NCI-H2081 treated with DMSO at 0.1 percent for 48 hours (cell line): ENCODE measurements around the gene VMP1.
"Not testable (repeated sequence)": the region's sequence is repeated elsewhere in the genome, so short reads cannot be mapped to it uniquely, and the experiment has no call there.

ENCODE experiments used
- DNase-seq: peaks from one replicate; lab custom pipeline; 2025; lab: John Stamatoyannopoulos, UW

The VMP1 gene

DNA sequence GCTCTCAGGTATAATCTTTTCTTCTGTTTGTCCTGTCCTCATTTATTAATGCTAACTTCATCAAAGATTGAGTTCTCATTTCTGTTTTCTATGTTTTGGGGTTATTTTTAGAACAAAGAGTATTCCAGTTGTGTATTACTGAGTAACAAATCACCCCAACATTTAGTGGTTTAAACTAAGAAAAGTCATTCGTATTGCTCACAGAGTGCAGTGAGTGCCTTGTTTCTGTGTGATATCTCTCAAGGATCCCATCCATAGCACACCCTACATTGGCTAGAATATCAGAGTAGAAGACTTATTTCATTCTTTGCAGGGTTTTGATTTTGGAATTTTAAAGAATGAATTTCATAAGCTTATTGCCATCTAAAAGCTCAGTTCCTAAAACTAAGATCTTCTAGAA, 72.1 kb downstream of the VMP1 start:
- no peak for DNase-seq

DNA sequence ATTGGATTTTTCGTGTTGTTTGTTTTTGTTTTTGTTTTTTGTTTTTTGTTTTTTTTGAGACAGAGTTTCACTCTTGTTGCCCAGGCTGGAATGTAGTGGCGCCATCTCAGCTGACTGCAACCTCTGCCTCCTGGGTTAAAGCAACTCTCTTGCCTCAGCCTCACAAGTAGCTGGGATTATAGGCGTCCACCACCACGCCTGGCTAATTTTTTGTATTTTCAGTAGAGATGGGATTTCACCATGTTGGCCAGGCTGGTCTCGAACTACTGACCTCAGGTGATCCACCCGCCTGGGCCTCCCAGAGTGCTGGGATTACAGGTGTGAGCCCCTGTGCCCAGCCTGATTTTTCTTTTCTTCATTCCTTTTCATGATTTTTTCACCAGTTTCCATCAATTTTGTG, 73.1 kb downstream of the VMP1 start:
- not testable (repeated sequence) for DNase-seq

DNA sequence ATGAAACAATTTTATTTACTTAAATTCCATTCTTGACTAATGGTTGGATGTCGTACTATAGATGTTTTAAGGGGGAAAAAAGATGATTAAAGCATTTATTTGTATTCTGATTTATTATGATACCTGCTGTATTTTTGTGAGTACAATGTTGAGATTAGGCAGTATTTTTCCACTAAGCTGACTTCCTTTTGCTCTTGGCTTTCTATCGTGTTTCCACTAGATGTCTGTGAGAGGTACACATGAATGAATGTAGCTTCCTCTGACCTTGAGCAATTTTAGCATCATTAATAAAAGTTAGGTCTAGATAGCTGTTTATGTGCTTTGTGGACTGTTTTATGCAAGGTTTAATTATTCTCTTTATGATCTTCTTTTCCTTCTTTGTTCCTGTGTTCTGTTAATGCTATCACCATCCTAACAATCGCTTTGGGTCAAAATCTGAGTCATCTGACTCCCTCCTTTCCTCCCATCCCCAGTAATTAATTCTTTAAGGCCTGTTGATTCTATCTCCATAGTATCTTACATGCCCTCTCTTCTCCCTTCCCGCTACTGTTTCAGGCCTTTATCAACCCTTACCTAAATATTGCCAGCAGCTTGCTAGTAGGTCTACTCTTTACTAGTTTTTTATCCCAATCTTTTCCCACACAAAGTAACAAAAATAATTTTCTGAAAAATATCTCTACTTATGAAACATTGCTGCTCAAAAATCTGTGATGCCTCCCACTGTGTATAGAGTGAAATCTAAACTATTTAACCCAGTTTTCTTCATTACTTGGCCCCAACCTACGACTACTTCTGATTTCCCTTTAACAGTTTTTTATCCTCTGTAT, 76.0 kb downstream of the VMP1 start:
- no peak for DNase-seq

DNA sequence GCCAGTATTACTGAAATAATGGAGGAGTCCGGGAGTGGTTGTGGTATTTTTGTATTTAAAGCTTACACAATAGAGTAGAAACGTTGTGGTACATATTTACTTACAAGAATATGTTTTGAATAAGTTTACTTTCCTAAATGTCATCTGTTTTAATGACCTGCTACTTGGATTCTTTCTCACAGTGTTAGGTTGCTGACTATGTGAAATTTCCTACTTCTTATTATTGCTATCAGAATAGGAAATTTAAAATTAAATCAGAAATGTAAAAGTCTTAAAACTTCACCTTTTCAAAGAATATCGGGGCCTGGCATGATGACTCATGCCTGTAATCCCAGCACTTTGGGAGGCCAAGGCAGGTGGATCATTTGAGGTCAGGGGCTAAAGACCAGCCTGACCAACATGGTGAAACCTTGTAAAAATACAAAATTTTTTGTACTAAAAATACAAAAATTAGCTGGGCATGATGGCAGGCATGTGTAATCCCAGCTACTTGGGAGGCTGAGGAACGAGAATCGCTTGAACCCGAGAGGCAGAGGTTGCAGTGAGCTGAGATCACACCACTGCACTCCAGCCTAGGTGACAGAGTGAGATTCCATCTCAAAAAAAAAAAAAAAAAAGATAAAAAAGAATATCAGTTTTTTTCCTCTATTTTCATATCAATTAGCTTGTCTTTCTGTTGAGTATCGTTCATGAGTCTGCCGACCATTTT, 77.8 kb downstream of the VMP1 start:
- no peak for DNase-seq

DNA sequence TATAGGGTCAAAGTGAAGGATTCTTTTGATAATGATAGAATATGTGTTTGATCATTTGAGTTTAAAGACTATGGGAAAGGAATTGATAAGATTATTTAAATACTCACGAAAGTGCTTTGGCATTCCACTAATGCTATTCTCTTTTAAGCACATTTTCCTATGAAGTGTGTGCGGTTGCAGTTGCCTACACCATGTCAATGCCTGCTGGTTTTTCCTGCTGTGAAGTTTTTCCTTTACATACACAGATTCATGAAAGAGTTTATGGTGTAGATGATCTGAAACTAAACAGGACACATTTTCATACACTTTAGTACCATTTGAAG, 78.7 kb downstream of the VMP1 start:
- no peak for DNase-seq

DNA sequence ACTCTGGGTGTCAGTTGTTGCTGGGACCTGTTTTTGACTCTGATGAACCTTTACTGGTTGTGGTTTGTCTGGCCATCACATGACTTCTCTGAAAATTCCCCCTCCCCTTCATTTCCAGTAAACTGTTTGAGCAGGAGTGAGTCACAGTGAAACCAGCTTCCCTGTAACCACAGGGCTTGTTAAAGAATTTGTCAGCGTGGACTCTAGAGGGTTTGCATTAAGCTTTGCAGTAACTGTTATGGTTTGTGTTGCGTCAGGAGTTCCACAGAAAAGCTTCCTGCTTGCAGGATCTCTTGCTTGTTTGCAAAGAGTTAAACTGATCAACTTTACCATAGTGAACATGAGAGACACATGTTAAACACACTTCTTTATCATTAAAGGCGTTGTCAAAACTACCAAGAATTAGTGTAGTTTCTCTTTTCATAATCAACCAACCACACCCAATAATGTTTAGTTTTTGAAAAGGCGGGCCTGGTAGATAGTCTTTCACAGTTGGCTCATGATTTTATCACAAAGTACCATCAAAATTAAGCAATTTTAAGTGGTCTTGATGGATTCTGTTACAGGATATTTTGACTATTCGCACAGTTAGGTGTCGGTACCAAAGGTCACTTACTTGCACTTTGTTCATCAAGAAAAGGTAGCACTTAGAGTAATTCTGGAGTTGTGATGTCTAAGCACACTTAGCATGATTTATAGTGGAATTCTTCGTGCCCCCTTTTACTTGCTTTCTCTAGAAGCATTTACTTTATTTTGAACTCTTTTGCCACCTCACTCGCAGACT, 79.3 kb downstream of the VMP1 start:
- no peak for DNase-seq

DNA sequence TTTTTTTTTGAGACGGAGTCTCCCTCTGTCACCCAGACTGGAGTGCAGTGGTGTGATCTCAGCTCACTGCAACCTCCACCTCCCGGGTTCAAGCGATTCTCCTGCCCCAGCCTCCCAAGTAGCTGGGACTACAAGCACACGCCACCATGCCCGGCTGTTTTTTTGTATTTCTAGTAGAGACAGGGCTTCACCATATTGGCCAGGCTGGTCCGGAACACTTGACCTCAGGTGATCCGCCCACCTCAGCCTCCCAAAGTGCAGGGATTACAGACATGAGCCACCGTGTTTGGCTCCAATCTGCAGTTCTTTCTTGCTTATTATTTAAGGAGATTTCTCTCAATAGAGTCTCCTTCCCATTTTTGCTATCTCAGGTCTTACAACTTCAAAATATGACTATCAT, 82.4 kb downstream of the VMP1 start:
- not testable (repeated sequence) for DNase-seq

DNA sequence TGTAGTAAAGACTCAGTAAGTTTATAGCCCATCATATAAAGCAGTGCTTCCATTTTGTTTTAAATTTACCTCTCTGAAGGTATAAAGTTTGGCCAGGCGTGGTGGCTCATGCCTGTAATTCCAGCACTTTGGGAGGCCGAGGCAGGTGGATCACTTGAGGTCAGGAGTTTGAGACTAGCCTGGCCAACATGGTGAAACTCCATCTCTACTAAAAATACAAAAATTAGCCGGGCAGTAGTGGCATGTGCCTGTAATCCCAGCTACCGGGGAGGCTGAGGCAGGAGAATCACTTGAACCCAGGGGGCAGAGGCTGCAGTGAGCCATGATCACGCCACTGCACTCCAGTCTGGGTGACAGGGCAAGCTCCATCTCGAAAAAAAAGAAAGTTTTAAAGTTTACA, 83.0 kb downstream of the VMP1 start:
- not testable (repeated sequence) for DNase-seq

DNA sequence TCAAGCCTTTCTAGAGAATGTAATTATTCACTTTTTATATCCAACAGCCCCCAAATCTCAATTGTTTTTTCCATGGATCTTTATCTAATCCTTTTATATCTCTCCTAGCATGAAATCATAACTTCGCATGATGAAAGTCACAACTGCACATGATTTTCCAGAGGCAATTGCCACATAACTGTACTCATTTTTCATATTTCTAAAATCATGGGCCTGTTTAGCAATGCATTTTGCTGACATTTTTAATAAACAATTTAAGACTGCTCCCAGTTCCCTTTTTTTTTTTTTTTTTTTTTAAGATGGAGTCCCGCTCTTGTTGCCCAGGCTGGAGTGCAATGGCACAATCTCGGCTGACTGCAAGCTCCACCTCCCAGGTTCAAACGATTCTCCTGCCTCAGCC, 83.5 kb downstream of the VMP1 start:
- DNase-seq, result no peak

DNA sequence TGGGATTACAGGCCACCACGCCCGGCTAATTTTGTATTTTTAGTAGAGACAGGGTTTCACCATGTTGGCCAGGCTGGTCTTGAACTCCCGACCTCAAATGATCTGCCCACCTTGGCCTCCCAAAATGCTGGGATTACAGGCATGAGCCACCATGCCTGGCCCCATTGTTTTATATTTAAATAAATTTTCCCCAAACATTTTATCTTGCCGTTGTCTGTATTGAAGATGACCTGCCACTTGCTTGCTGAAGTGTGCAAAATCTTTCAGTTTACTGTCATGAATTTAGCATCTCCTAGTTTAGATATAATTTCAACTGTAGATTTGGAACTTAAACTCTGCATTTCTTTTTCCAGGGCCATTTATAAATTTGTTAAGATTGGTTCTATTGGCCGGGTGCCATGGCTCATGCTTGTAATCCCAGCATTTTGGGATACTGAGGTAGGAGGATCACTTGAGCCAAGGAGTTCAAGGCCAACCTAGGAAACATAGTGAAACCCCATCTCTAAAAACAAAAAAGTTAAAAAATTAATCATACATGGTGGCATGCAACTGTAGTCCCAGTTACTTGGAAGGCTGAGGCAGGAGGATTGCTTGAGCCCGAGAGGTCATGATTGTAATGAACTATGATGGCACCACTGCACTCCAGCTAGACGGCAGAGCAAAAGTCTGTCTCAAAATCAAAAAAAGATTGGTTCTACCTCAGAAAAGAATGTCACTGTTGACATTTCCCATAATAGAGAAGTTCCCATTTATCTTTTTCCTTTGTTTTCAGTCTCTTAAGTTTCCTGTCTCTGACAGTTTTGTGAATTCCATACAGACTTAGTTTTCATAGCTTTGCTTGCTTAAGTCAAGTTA, 84.4 kb downstream of the VMP1 start:
- no peak for DNase-seq

DNA sequence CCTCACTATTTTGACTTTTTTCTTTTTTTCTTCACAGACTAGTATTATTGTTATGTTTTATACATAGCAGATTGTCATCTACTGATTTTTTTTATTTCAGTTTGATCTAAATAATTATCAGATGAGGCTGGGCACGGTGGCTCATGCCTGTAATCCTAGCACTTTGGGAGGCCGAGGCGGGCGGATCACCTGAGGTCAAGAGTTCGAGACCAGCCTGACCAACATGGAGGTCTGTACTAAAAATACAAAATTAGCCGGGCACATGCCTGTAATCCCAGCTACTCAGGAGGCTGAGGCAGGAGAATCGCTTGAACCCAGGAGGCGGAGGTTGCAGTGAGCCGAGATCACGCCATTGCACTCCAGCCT, 85.0 kb downstream of the VMP1 start:
- DNase-seq, result not testable (repeated sequence)

DNA sequence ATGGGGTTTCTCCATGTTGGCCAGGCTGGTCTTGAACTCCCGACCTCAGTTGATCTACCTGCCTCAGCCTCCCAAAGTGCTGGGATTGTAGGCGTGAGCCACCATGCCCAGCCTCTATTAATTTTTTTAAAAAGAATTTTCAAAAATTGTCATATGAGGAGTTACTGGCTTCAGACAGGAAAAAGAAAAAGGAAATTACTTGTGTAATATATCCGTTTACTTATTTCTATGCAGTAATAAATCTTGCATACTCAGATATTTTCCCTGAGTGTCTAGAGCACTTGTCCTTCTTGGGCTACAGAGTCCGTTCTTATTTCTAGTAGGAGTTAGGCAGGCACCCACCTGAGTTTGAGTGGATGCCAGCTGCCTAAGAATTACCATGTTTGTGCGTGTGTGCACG, 85.8 kb downstream of the VMP1 start:
- no peak for DNase-seq

DNA sequence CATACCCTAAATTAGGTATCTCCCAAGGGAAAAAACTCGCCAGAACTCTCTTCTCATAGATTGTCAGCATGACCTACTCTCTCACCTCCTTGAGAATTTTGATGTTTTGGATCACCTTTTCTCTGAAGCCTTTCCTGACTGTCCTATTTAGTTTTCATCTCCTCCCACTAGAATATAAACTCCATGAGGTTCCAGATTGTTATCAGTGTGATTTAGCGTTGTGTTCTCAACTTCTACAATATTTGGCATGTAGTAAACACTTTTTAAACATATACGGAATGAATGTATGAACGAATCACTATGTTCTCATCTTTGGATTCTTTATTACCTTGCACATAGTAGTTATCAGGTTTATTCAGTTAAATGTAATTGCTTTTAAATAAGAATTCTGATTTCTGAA, 88.7 kb downstream of the VMP1 start:
- no peak for DNase-seq

DNA sequence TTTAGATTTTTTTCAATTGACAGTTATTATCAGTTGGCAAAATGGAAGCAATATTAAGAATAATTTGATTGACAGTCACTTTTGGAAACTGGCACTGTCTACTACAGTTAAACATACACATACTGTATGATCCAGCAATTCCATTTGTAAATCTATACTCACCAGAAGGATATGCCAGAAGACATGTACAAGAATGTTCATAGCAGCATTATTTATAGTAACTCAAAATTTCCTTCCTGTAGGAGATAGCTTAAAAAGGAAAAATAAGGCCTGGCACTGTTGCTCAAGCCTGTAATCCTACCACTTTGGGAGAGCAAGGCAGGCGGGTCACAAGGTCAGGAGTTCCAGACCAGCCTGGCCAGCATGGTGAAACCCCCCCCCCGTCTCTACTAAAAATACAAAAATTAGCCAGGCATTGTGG, 89.3 kb downstream of the VMP1 start:
- DNase-seq, result no peak

DNA sequence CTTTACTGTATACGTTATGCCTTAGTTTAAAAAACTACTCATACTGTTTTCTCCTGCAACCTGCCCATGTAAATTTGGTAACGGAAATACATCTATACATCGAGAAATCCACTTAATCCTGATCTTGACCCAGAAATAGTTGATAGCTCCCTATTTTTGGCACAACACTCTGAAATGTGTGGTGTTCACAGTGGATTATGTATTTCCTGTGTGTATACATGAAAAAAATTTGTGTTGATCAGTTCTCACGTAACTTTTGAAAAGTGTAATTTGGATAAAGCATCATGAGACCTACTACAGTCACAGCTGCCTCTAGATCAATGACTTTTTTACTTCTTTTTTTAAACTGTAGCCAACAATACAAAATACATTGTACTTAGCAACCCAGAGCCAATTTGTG, 90.7 kb downstream of the VMP1 start:
- DNase-seq, result no peak

DNA sequence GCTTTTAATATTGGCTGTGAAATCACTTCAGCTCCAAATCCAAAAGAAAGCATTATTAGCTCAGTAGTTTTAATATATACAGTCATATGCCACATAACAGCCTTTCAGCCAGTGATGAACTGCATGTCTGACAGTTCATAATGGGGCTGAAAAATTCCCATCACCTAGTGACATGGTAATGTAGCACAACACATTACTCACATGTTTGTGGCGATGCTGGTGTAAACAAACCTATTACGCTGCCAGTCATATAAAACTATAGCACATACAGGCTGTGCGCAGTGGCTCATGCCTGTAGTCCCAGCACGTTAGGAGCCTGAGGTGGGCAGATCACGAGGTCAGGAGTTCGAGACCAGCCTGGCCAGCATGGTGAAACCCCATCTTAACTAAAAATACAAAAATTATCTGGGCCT, 93.1 kb downstream of the VMP1 start:
- DNase-seq, result no peak

DNA sequence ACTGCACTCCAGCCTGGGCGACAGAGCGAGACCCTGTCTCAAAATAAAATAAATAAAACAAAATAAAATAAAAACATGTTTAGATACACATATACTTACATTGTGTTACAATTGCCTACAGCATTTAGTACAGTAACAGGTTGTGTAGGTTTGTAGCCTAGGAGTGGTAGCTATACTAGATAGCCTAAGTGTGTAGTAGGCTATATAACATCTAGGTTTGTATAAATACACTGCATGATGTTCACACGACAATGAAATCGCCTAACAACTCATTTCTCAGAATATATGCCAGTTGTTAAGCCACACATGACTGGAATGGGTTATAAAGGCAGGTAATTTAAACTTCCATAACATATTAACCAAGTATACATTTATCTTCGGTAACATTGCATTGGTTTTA, 94.7 kb downstream of the VMP1 start:
- DNase-seq, result no peak

DNA sequence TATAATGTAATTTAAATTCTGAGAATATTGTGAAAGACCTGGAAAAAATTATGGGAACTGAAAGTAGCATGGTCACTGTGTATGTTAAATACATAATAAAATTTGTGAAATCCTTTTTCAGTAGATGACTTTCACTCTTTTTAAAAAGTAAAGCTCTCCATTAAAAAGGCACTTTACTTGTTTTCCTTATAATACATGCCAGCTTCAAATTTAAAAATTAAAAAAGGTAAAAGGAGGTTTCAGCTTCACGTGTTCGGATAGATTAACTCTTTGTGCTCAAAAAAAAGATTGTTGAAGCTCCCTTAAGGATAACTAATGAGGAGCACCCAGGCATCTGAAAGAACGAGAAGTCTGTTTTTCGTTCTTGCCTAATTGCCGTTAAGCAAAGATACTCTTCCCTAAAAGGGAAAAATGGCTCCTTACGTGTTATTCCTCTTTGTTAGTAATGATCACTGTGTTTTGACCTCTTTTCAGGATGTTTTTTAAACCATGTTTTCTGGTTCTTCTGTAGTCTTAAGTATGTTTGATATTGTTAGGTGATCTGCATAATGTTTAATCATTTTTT, 97.5 kb downstream of the VMP1 start:
- no peak for DNase-seq

DNA sequence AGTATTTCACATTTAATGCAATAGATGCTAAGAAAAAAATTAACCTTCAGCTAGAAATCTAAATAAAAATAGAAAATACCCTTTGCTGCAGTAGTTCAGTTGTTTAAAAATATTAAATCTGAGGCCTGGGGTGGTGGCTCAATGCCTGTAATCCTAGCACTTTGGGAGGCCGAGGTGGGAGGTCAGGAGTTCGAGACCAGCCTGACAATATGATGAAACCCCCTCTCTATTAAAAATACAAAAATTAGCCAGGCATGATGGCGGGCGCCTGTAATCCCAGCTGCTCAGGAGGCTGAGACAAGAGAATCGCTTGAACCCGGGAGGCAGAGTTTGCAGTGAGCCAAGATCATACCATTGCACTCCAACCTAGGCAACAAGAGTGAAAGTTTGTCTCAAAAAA, 98.9 kb downstream of the VMP1 start:
- not testable (repeated sequence) for DNase-seq

DNA sequence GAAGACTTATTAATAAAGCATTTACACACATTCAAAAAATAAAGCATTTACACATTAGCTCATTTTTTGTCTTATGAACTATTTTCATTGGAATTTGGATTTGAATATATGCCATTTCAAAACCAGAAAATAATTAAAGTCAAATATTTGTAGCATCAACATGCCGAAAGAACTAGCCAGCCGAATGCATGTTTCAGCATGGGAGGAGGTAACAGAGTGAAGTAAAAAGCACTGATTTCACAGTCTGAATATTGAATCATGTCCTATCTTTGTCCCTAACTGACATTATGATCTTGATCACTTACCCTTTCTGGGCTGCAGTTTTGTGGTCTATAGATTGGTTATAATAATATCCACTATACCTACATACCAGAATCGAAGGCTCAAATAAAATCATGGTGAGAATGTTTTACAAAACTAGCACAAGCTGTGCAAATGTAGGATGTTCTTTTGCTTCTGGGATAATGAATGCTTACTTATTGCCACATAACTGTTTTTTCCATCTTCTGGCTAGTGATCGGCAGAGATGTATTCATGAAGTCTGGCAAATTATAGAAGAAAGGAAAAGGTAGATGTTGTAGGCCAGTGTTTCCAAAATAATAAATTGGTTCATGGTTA, 100.5 kb downstream of the VMP1 start:
- no peak for DNase-seq

DNA sequence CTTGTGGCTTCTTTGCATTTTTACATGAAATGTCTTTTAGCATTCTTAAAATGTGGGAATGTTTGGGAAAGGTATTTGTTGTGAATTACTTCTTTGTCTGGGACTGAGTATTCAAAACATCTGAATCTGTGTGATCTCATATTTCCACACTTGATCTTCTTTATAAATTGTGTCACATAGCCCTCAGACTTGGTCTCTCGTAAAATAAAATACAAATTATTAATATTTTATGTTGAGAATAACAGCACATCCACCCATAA, 103.4 kb downstream of the VMP1 start:
- DNase-seq, result no peak

DNA sequence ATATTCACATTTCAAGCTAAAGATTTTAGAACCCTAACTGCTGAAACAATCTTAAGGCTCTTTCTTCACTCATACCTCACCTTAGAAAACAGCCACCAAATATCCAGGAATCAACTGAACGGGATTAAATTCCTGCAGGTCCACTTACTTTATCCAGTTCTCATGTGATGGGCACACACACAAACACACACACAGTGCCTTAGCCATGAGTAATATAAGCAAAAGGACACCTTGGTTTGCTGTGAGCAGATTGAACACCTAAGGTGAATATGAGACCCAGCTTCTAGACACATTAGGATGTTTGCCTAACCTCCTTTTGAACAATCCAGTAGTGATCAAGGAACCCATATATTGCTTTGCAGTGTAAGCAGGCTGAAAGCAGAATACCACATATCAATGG, 103.8 kb downstream of the VMP1 start:
- DNase-seq, result no peak
